ENCODE data around the gene TAPT1. TPM values are rescaled to one million over a fixed set of nuclear protein-coding genes. Genes with fewer than 3 reads are reported as not detected.

The TAPT1 gene
- total and polyA plus RNA-seq, 7 experiments from 2014 or later: 28.8 to 82.5 (median 58.4) TPM

GRCh38 chr4:16231570-16232245 is 5.4 kb upstream of the TAPT1 start:
- DNase-seq (no peak), ATAC-seq (no peak)
- Mint-ChIP-seq H3K9me3 (no peaks in the 10 kb centered on the region), H3K4me1 (peaks cover 9 to 42% (median 34%) of the 10 kb centered on the region in 7 donors), H3K4me3 (no peak overlapping the region), H3K27ac (peak overlapping the region in 2 of 9 donors; percentile 9 to 80), H3K27me3 (peaks cover 0 to 10% (median 0%) of the 10 kb centered on the region in 5 donors), H3K36me3 (no peaks in the 10 kb centered on the region)
- Histone ChIP-seq H3K9me3 (ENCODE audit: control insufficient read depth in 2 of 3, low read length in 3 of 3) (no peaks in the 10 kb centered on the region), H3K27me3 (ENCODE audit: control insufficient read depth in 2 of 2, insufficient read depth in 2 of 2, low read length in 2 of 2) (no peaks in the 10 kb centered on the region), H3K27ac (ENCODE audit: low read depth, low read length) (no peak overlapping the region), H3K4me3 (ENCODE audit: low read length) (no peak overlapping the region), H3K36me3 (ENCODE audit: control insufficient read depth in 2 of 3, insufficient read depth in 3 of 3, low read length in 3 of 3) (no peaks in the 10 kb centered on the region), H3K4me1 (ENCODE audit: control insufficient read depth in 2 of 2, insufficient read depth in 2 of 2, low read length in 2 of 2) (peaks cover 0 to 8% of the 10 kb centered on the region in 2 donors)
- ChIA-PET POLR2A (interaction anchor here (0.7 kb wide), 1 partner anchor 1231 kb away, joined by 5 read pairs; no protein-coding TSS in a partner anchor), CTCF (interaction anchor here (0.7 kb wide), 1 partner anchor 13 kb away, joined by 4 read pairs; no protein-coding TSS in a partner anchor)
- intact Hi-C loops (cut with micrococcal nuclease): no loop called here

GRCh38 chr4:16230308-16230707 is 4.0 kb upstream of the TAPT1 start:
- peaks cover 0 to 10% (median 0%) of the 10 kb centered on the region in 5 donors for H3K27me3 Mint-ChIP-seq
- POLR2A ChIA-PET: interaction anchor here (1.0 kb wide), 1 partner anchor 20 kb away, joined by 4 read pairs; no protein-coding TSS in a partner anchor
- ATAC-seq (no peak), DNase-seq (no peak)
- peaks cover 9 to 42% (median 34%) of the 10 kb centered on the region in 7 donors for H3K4me1 Mint-ChIP-seq
- intact Hi-C loops (cut with micrococcal nuclease): no loop called here
- peak overlapping the region in 8 of 9 donors; percentile 18 to 91 (median 56) for H3K27ac Mint-ChIP-seq
- H3K9me3 Mint-ChIP-seq: no peaks in the 10 kb centered on the region
- Histone ChIP-seq H3K4me1 (ENCODE audit: control insufficient read depth in 2 of 2, insufficient read depth in 2 of 2, low read length in 2 of 2) (peaks cover 2 to 8% of the 10 kb centered on the region in 2 donors), H3K9me3 (ENCODE audit: control insufficient read depth in 2 of 3, low read length in 3 of 3) (no peaks in the 10 kb centered on the region), H3K27me3 (ENCODE audit: control insufficient read depth in 2 of 2, insufficient read depth in 2 of 2, low read length in 2 of 2) (no peaks in the 10 kb centered on the region), H3K4me3 (ENCODE audit: low read length) (no peak overlapping the region), H3K36me3 (ENCODE audit: control insufficient read depth in 2 of 3, insufficient read depth in 3 of 3, low read length in 3 of 3) (no peaks in the 10 kb centered on the region), H3K27ac (ENCODE audit: low read depth, low read length) (no peak overlapping the region)
- H3K4me3 Mint-ChIP-seq: no peak overlapping the region
- no peaks in the 10 kb centered on the region for H3K36me3 Mint-ChIP-seq
- CTCF ChIA-PET: no interaction called here

GRCh38 chr4:16229604-16230003 is 3.3 kb upstream of the TAPT1 start:
- H3K4me3 Mint-ChIP-seq: no peak overlapping the region
- peak overlapping the region in 5 of 9 donors; percentile 44 to 91 (median 76) for H3K27ac Mint-ChIP-seq
- H3K27ac ChIP-seq (ENCODE audit: low read depth, low read length): no peak overlapping the region
- H3K4me1 ChIP-seq (ENCODE audit: control insufficient read depth in 2 of 2, insufficient read depth in 2 of 2, low read length in 2 of 2): peaks cover 8 to 9% of the 10 kb centered on the region in 2 donors
- H3K36me3 Mint-ChIP-seq: peaks cover 0 to 2% (median 0%) of the 10 kb centered on the region in 5 donors
- peaks cover 12 to 49% (median 38%) of the 10 kb centered on the region in 7 donors for H3K4me1 Mint-ChIP-seq
- ChIA-PET CTCF (no interaction called here), POLR2A (interaction anchor here (0.6 kb wide), 1 partner anchor 1388 kb away, joined by 3 read pairs; no protein-coding TSS in a partner anchor)
- DNase-seq (no peak), ATAC-seq (no peak)
- H3K4me3 ChIP-seq (ENCODE audit: low read length): no peak overlapping the region
- H3K9me3 ChIP-seq (ENCODE audit: control insufficient read depth in 2 of 3, low read length in 3 of 3): no peaks in the 10 kb centered on the region
- intact Hi-C loops (cut with micrococcal nuclease): loop anchor here (5.0 to 10.0 kb wide), 10 partner anchors 33 to 1793 kb away; partner anchors contain the start of genes CD38 (in 1 of the 2), CPEB2 (in 1 of the 2), FAM200B (in 1 of the 2) and LCORL (in 1 of the 2)
- H3K9me3 Mint-ChIP-seq: no peaks in the 10 kb centered on the region
- H3K27me3 ChIP-seq (ENCODE audit: control insufficient read depth in 2 of 2, insufficient read depth in 2 of 2, low read length in 2 of 2): no peaks in the 10 kb centered on the region
- no peaks in the 10 kb centered on the region for H3K36me3 ChIP-seq (ENCODE audit: control insufficient read depth in 2 of 3, insufficient read depth in 3 of 3, low read length in 3 of 3)
- H3K27me3 Mint-ChIP-seq: peaks cover 0 to 6% (median 0%) of the 10 kb centered on the region in 5 donors

- H3K4me3 Mint-ChIP-seq: peak overlapping the region; percentile 80 to 96 (median 92)
- intact Hi-C loops (cut with micrococcal nuclease): loop anchor here (1.0 to 10.0 kb wide), 13 partner anchors 35 to 1795 kb away; partner anchors contain the start of genes CD38 (in 1 of the 2), CPEB2 (in 1 of the 2), FAM200B (in 1 of the 2) and FBXL5 (in 1 of the 2)
- DNase-seq: peak in 6 of 9 donors; percentile 33 to 66 (median 47)
- Histone ChIP-seq H3K27me3 (ENCODE audit: control insufficient read depth in 2 of 2, insufficient read depth in 2 of 2, low read length in 2 of 2) (no peaks in the 10 kb centered on the region), H3K36me3 (ENCODE audit: control insufficient read depth in 2 of 3, insufficient read depth in 3 of 3, low read length in 3 of 3) (no peaks in the 10 kb centered on the region), H3K4me1 (ENCODE audit: control insufficient read depth in 2 of 2, insufficient read depth in 2 of 2, low read length in 2 of 2) (peaks cover 24 to 28% of the 10 kb centered on the region in 2 donors), H3K4me3 (ENCODE audit: low read length) (peak overlapping the region; percentile 61), H3K9me3 (ENCODE audit: control insufficient read depth in 2 of 3, low read length in 3 of 3) (no peaks in the 10 kb centered on the region), H3K27ac (ENCODE audit: low read depth, low read length) (peak overlapping the region; percentile 84)
- peaks cover 33 to 68% (median 57%) of the 10 kb centered on the region in 7 donors for H3K4me1 Mint-ChIP-seq
- ATAC-seq: no peak
- peak overlapping the region; percentile 90 to 98 (median 96) for H3K27ac Mint-ChIP-seq
- no peaks in the 10 kb centered on the region for H3K9me3 Mint-ChIP-seq
- CTCF ChIA-PET: interaction anchor here (1.0 to 1.3 kb wide), 2 partner anchors 22 kb away, joined by 3 read pairs; no protein-coding TSS in a partner anchor
- peaks cover 0 to 2% (median 0%) of the 10 kb centered on the region in 5 donors for H3K27me3 Mint-ChIP-seq
- POLR2A ChIA-PET: interaction anchor here (1.0 to 1.7 kb wide), 5 partner anchors 11 to 1224 kb away, joined by 3 to 5 read pairs (median 3); no protein-coding TSS in a partner anchor
- H3K36me3 Mint-ChIP-seq: peaks cover 0 to 19% (median 0%) of the 10 kb centered on the region in 5 donors
Measured at GRCh38 chr4:16227462-16227868, 1.2 kb upstream of the TAPT1 start.

- Histone ChIP-seq H3K36me3 (ENCODE audit: control insufficient read depth in 2 of 3, insufficient read depth in 3 of 3, low read length in 3 of 3) (no peaks in the 10 kb centered on the region), H3K27me3 (ENCODE audit: control insufficient read depth in 2 of 2, insufficient read depth in 2 of 2, low read length in 2 of 2) (no peaks in the 10 kb centered on the region), H3K4me3 (ENCODE audit: low read length) (peak overlapping the region; percentile 61), H3K9me3 (ENCODE audit: control insufficient read depth in 2 of 3, low read length in 3 of 3) (no peaks in the 10 kb centered on the region), H3K4me1 (ENCODE audit: control insufficient read depth in 2 of 2, insufficient read depth in 2 of 2, low read length in 2 of 2) (peaks cover 28 to 31% of the 10 kb centered on the region in 2 donors), H3K27ac (ENCODE audit: low read depth, low read length) (peak overlapping the region; percentile 84)
- POLR2A ChIA-PET: interaction anchor here (1.0 to 1.7 kb wide), 4 partner anchors 21 to 1224 kb away, joined by 3 to 4 read pairs (median 3); no protein-coding TSS in a partner anchor
- peaks cover 0 to 19% (median 0%) of the 10 kb centered on the region in 5 donors for H3K36me3 Mint-ChIP-seq
- intact Hi-C loops (cut with micrococcal nuclease): loop anchor here (1.0 to 10.0 kb wide), 16 partner anchors 35 to 1795 kb away; partner anchors contain the start of genes CPEB2 (in 2 of the 2), CD38 (in 1 of the 2), DCAF16 (in 1 of the 2) and FAM200B (in 1 of the 2)
- CTCF ChIA-PET: interaction anchor here (1.0 to 1.3 kb wide), 2 partner anchors 21 to 23 kb away, joined by 3 read pairs; no protein-coding TSS in a partner anchor
- peaks cover 0 to 2% (median 0%) of the 10 kb centered on the region in 5 donors for H3K27me3 Mint-ChIP-seq
- ATAC-seq (peak; percentile 21), DNase-seq (peak in 6 of 9 donors; percentile 23 to 55 (median 34))
- peaks cover 36 to 68% (median 57%) of the 10 kb centered on the region in 7 donors for H3K4me1 Mint-ChIP-seq
- peak overlapping the region; percentile 80 to 96 (median 92) for H3K4me3 Mint-ChIP-seq
- H3K9me3 Mint-ChIP-seq: no peaks in the 10 kb centered on the region
- peak overlapping the region; percentile 90 to 98 (median 96) for H3K27ac Mint-ChIP-seq
Measured at GRCh38 chr4:16226816-16227461, 668 bp upstream of the TAPT1 start.

All from naive thymus-derived CD4-positive, alpha-beta T cell (primary cell).